A673 (cell line): Measurements from ENCODE around the gene OCLN.

Experiments used
- EZH2 ChIP-seq: fragments of 200-600 bp; sonication (generic); IDR thresholded peaks from 2 replicates; pipeline ENCODE4 v1.6.1; 2017; ENCODE audit warnings: borderline replicate concordance, low read depth, mild to moderate bottlenecking, mixed read lengths, antibody characterized with exemption, low read length; ENCODE audit not compliant: poor library complexity, severe bottlenecking
- TF ChIP-seq, protein P1 (sequence below): fragments of 300-800, 200-600 bp; sonication (generic); conservative IDR thresholded peaks from 2 replicates; pipeline ENCODE4 v1.5.1; 2017; ENCODE audit warnings: low read depth, mild to moderate bottlenecking, antibody characterized with exemption, low read length, moderate library complexity, mixed read lengths

DNA sequence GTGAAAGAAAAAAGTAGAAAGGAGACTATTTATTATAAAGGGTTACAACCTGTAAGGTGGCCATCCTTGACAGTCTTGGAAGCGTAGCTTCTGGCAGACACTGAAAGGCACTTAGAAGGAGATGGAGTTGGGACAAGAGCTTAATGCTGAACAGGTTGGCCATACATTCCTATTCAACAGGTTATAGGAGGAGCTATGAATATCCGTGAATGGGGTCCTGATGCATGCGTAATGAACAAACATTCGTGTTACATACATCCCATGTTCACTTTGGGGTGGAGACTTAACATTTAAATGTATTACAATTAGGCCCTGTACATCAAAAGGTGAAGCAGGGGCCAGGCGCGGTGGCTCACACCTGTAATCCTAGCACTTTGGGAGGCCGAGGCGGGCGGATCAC is 34.1 kb downstream of the OCLN start:
- TF ChIP-seq, protein P1, sequence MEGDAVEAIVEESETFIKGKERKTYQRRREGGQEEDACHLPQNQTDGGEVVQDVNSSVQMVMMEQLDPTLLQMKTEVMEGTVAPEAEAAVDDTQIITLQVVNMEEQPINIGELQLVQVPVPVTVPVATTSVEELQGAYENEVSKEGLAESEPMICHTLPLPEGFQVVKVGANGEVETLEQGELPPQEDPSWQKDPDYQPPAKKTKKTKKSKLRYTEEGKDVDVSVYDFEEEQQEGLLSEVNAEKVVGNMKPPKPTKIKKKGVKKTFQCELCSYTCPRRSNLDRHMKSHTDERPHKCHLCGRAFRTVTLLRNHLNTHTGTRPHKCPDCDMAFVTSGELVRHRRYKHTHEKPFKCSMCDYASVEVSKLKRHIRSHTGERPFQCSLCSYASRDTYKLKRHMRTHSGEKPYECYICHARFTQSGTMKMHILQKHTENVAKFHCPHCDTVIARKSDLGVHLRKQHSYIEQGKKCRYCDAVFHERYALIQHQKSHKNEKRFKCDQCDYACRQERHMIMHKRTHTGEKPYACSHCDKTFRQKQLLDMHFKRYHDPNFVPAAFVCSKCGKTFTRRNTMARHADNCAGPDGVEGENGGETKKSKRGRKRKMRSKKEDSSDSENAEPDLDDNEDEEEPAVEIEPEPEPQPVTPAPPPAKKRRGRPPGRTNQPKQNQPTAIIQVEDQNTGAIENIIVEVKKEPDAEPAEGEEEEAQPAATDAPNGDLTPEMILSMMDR, result no peak
- TF ChIP-seq EZH2, result no peak
